SK-N-SH (cell line): ENCODE results near the gene BRCA2. TPM values are rescaled to one million over a fixed set of nuclear protein-coding genes. Genes with fewer than 3 reads are reported as not detected.

Source experiments
- CTCF ChIA-PET: fragments of 300-600, 350-600 bp; formaldehyde crosslinking; extraction: SDS; loops from one replicate; lab custom pipeline; 2021; lab: Yijun Ruan, JAX
- POLR2A ChIA-PET: fragments of 350-600 bp; sonication (Branson Sonifier 250); formaldehyde crosslinking; extraction: SDS; loops from one replicate; lab custom pipeline; 2020; ENCODE audit warnings: antibody characterized with exemption, inconsistent platforms; lab: Yijun Ruan, JAX
- DNase-seq: peaks from one replicate; pipeline ENCODE4 v3.0.0; 2012
- H2AFZ ChIP-seq: fragments of 200-600 bp; sonication (generic); 2 replicates; pipeline ENCODE4 v1.8.1; 2016; ENCODE audit warnings: antibody characterized with exemption, mild to moderate bottlenecking, low read depth
- H3F3A ChIP-seq: fragments of 200-600 bp; sonication (generic); replicated peaks from 2 replicates; pipeline ENCODE3; 2016; ENCODE audit warnings: antibody characterized with exemption, mild to moderate bottlenecking; ENCODE audit not compliant: insufficient read depth
- H3K27ac ChIP-seq, 2 experiments: fragments of 200-500 bp in 1 of 2; fragments of 200-600 bp in 1 of 2; sonication (Bioruptor generic) in 1 of 2; sonication (generic), shearing (Covaris generic) in 1 of 2; 2 replicates each; pipeline versions ENCODE4 v1.5.1 to v1.6.1; 2014 to 2016; ENCODE audit warnings: low read depth in 2 of 2, inconsistent platforms in 1 of 2, low read length in 1 of 2, mild to moderate bottlenecking in 1 of 2, mixed read lengths in 1 of 2
- H3K27me3 ChIP-seq: fragments of 200-600 bp; sonication (generic), shearing (Covaris generic); 2 replicates; pipeline ENCODE4 v1.6.1; 2016; ENCODE audit warnings: mixed run types; ENCODE audit not compliant: insufficient read depth
- H3K36me3 ChIP-seq, 2 experiments: fragments of 200-500 bp in 1 of 2; fragments of 200-600 bp in 1 of 2; sonication (Bioruptor generic) in 1 of 2; sonication (generic) in 1 of 2; replicated peaks in 1 of 2; 2 replicates each; pipeline versions ENCODE3 to v1.5.1; 2014 to 2016; ENCODE audit warnings: low read length in 1 of 2, mild to moderate bottlenecking in 1 of 2; ENCODE audit not compliant: insufficient read depth in 2 of 2, control insufficient read depth in 1 of 2
- H3K4me1 ChIP-seq, 2 experiments: fragments of 200-500 bp in 1 of 2; fragments of 200-600 bp in 1 of 2; sonication (Bioruptor generic) in 1 of 2; sonication (generic), shearing (Covaris generic) in 1 of 2; 2 replicates each; pipeline versions ENCODE4 v1.5.1 to v1.6.1; 2014 to 2016; ENCODE audit warnings: low read depth in 1 of 2, low read length in 1 of 2, mixed run types in 1 of 2; ENCODE audit not compliant: insufficient read depth in 2 of 2, control insufficient read depth in 1 of 2
- H3K4me2 ChIP-seq: fragments of 200-600 bp; sonication (generic), shearing (Covaris generic); 2 replicates; pipeline ENCODE4 v1.6.1; 2017; ENCODE audit warnings: mixed run types
- H3K4me3 ChIP-seq, 2 experiments: fragments of 200-500 bp in 1 of 2; fragments of 200-600 bp in 1 of 2; sonication (Bioruptor generic) in 1 of 2; sonication (generic), shearing (Covaris generic) in 1 of 2; 2 replicates each; pipeline versions ENCODE4 v1.5.1 to v1.8.1; 2014 to 2016; ENCODE audit warnings: low read depth in 2 of 2, inconsistent platforms in 1 of 2, low read length in 1 of 2, mild to moderate bottlenecking in 1 of 2, mixed read lengths in 1 of 2, moderate library complexity in 1 of 2
- H3K79me2 ChIP-seq: fragments of 200-600 bp; sonication (generic); 2 replicates; pipeline ENCODE4 v1.8.1; 2017; ENCODE audit warnings: mild to moderate bottlenecking; ENCODE audit not compliant: insufficient read depth
- H3K9ac ChIP-seq: fragments of 200-600 bp; sonication (generic); 2 replicates; pipeline ENCODE4 v1.6.1; 2017; ENCODE audit warnings: mixed run types
- H3K9me2 ChIP-seq: fragments of 200-600 bp; sonication (generic); 2 replicates; pipeline ENCODE4 v1.6.1; 2017; ENCODE audit warnings: mixed run types
- H3K9me3 ChIP-seq: fragments of 200-600 bp; sonication (generic); 2 replicates; pipeline ENCODE4 v1.6.1; 2017; ENCODE audit warnings: mixed run types, mild to moderate bottlenecking, moderate library complexity
- H4K20me1 ChIP-seq: fragments of 200-600 bp; sonication (generic); 2 replicates; pipeline ENCODE4 v1.6.1; 2017; ENCODE audit warnings: mild to moderate bottlenecking, mixed run types; ENCODE audit not compliant: insufficient read depth
- CHD2 ChIP-seq: fragments of 150-350 bp; IDR thresholded peaks from 2 replicates; pipeline ENCODE4 v1.6.1; 2018; ENCODE audit warnings: low read length; ENCODE audit not compliant: partially characterized antibody
- EP300 ChIP-seq, 2 experiments: IDR thresholded peaks; 2 replicates each; pipeline versions ENCODE4 v1.4.0 to v1.6.1; 2012; ENCODE audit warnings: borderline replicate concordance in 1 of 2, low read depth in 1 of 2, low read length in 1 of 2
- EZH2phosphoT487 ChIP-seq: fragments of 200-600 bp; sonication (generic); IDR thresholded peaks from 2 replicates; pipeline ENCODE4 v1.6.1; 2017; ENCODE audit warnings: low read depth, mixed run types, mild to moderate bottlenecking, antibody characterized with exemption, moderate library complexity, borderline replicate concordance
- FOSL2 ChIP-seq: IDR thresholded peaks from 2 replicates; pipeline ENCODE4 v1.4.0; 2012; ENCODE audit warnings: low read depth, mild to moderate bottlenecking, moderate library complexity, borderline replicate concordance
- FOXM1 ChIP-seq: IDR thresholded peaks from 2 replicates; pipeline ENCODE4 v1.4.0; 2012; ENCODE audit warnings: low read depth, mild to moderate bottlenecking
- GATA2 ChIP-seq: sonication (generic); formaldehyde crosslinking; IDR thresholded peaks from 2 replicates; pipeline ENCODE4 v1.5.0; 2020; ENCODE audit warnings: mild to moderate bottlenecking, missing genetic modification reagents
- MEF2A ChIP-seq: IDR thresholded peaks from 2 replicates; pipeline ENCODE4 v1.4.0; 2012; ENCODE audit warnings: low read depth, borderline replicate concordance
- NRF1 ChIP-seq: IDR thresholded peaks from 2 replicates; pipeline ENCODE4 v1.6.1; 2012; ENCODE audit warnings: low read depth, mild to moderate bottlenecking, low read length
- POLR2AphosphoS5 ChIP-seq: IDR thresholded peaks from 2 replicates; pipeline ENCODE4 v1.6.1; 2012; ENCODE audit warnings: low read depth, low read length
- RAD21 ChIP-seq: IDR thresholded peaks from 2 replicates; pipeline ENCODE4 v1.6.1; 2012; ENCODE audit warnings: mild to moderate bottlenecking, low read length
- RCOR1 ChIP-seq: fragments of 150-350 bp; IDR thresholded peaks from 2 replicates; pipeline ENCODE4 v1.6.1; 2017; ENCODE audit warnings: antibody characterized with exemption, low read length
- RFX5 ChIP-seq: IDR thresholded peaks from 2 replicates; pipeline ENCODE4 v1.6.1; 2012; ENCODE audit warnings: mild to moderate bottlenecking, improper control_type of control experiment, low read length
- SMC3 ChIP-seq: IDR thresholded peaks from 2 replicates; pipeline ENCODE4 v1.6.1; 2012; ENCODE audit warnings: low read depth, low read length, improper control_type of control experiment
- TAF1 ChIP-seq: IDR thresholded peaks from 2 replicates; pipeline ENCODE4 v1.6.1; 2012; ENCODE audit warnings: low read depth, mild to moderate bottlenecking, low read length, moderate library complexity, borderline replicate concordance
- TEAD4 ChIP-seq: IDR thresholded peaks from 2 replicates; pipeline ENCODE4 v1.4.0; 2012; ENCODE audit warnings: mild to moderate bottlenecking, borderline replicate concordance; ENCODE audit not compliant: insufficient read depth
- YY1 ChIP-seq: IDR thresholded peaks from 2 replicates; pipeline ENCODE4 v1.4.0; 2012; ENCODE audit warnings: low read depth, mild to moderate bottlenecking
- WGBS: methylation state at CpG from one replicate; pipeline ENCODE4 v1.1.6; 2017; ENCODE audit warnings: low lambda C conversion rate; 5-methylcytosine and 5-hydroxymethylcytosine counted together
- polyA plus RNA-seq, 3 experiments: library from polyadenylated mRNA; depleted of rRNA; stranded (reverse); fragments of >200 nt; gene quantifications; 2 replicates each; pipeline ENCODE4 v1.2.3, GENCODE V29; 2012
- TF ChIP-seq, protein P1 (sequence below): fragments of 200-600 bp; sonication (generic); IDR thresholded peaks from 2 replicates; pipeline ENCODE4 v1.6.1; 2017; ENCODE audit warnings: antibody characterized with exemption, mild to moderate bottlenecking, moderate library complexity
- TF ChIP-seq, protein P2 (sequence below): IDR thresholded peaks from 2 replicates; pipeline ENCODE4; 2012
- TF ChIP-seq, protein P3 (sequence below): IDR thresholded peaks from 2 replicates; pipeline ENCODE4 v1.6.1; 2012; ENCODE audit warnings: mild to moderate bottlenecking, low read depth, low read length, moderate library complexity

Gene BRCA2
- polyA plus RNA-seq, 1 of the 3 experiments (the other 2 are of a cell fraction), result 1.6 TPM

DNA sequence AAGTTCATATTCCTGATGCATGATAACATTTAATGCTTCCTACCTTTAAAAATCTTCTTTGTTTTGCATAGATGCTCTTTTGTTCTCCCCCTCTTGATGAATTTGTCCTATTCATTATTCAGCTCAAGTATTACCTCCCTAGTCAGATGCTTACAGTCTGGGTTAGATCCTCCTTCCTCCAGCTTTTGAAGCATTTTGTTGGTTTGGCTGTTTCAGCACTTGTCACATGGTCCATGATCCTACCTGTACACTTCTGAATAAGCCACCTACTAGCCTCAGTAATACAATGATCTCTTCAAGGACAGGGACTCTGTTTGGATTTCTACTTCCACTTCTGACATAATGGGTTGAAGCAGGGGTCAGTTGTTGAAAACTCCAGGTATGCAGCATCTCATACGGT is 75.2 kb downstream of the BRCA2 start:
- POLR2A ChIA-PET, result no interaction called here
- Histone ChIP-seq H3K9me3 (no peaks in the 10 kb centered on the region), H3K27ac (no peak overlapping the region), H4K20me1 (no peaks in the 10 kb centered on the region), H3K36me3 (peaks cover 10 to 15% of the 10 kb centered on the region in 2 experiments), H3K4me1 (peaks cover 0 to 4% of the 10 kb centered on the region in 2 experiments; a peak in 1 of 4 replicates), H3F3A (no peaks in the 10 kb centered on the region), H3K27me3 (no peaks in the 10 kb centered on the region), H3K4me2 (no peak overlapping the region), H2AFZ (no peak overlapping the region), H3K79me2 (no peaks in the 10 kb centered on the region), H3K4me3 (no peak overlapping the region), H3K9ac (no peak overlapping the region), H3K9me2 (no peaks in the 10 kb centered on the region)
- 100% methylated on average over 1 of the region's 1 CpG for WGBS
- no peak for DNase-seq
- CTCF ChIA-PET, result interaction anchor here (0.9 to 1.3 kb wide), 2 partner anchors 11 kb away, joined by 3 to 4 read pairs; no protein-coding TSS in a partner anchor
- TF ChIP-seq POLR2AphosphoS5 (no peak), GATA2 (CRISPR knock-in tag) (no peak), EZH2phosphoT487 (no peak), RAD21 (no peak), YY1 (no peak), CHD2 (no peak), EP300 (IDR thresholded peaks at IDR 0.05; ENCODE audit: borderline replicate concordance in 1 of 2, low read depth in 1 of 2, low read length in 1 of 2) (no peak), NRF1 (no peak), RFX5 (no peak), RCOR1 (no peak)
- TF ChIP-seq, protein P1, sequence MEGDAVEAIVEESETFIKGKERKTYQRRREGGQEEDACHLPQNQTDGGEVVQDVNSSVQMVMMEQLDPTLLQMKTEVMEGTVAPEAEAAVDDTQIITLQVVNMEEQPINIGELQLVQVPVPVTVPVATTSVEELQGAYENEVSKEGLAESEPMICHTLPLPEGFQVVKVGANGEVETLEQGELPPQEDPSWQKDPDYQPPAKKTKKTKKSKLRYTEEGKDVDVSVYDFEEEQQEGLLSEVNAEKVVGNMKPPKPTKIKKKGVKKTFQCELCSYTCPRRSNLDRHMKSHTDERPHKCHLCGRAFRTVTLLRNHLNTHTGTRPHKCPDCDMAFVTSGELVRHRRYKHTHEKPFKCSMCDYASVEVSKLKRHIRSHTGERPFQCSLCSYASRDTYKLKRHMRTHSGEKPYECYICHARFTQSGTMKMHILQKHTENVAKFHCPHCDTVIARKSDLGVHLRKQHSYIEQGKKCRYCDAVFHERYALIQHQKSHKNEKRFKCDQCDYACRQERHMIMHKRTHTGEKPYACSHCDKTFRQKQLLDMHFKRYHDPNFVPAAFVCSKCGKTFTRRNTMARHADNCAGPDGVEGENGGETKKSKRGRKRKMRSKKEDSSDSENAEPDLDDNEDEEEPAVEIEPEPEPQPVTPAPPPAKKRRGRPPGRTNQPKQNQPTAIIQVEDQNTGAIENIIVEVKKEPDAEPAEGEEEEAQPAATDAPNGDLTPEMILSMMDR, result no peak

DNA sequence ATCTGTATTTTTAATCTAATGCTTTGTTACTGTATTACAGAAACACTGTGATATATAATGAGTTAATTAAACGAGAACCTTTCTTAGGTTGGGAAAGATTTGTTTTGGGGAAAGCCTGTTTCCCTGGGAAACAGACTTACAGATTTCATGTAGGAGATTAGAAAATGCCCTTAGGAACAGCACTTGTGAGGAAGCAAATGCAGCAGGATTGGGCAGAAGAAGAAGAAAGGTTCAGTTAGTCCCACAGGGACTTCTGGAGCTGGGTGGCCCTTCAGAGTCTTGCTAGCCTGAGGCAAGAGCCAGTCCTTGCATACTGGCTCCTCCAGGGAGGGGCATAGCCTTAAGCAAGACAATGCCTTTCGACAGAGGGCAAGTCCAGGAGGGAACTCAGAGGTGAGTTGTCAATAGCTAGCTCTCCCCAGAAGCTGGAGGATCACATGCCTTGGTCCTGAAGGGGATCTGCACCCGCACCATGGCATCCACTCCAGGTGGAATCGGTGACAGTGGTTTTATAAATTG is 75.9 kb downstream of the BRCA2 start:
- H3K27me3 ChIP-seq, result no peaks in the 10 kb centered on the region
- POLR2A ChIA-PET, result no interaction called here
- H4K20me1 ChIP-seq, result no peaks in the 10 kb centered on the region
- no peak overlapping the region for H3K4me2 ChIP-seq
- H3K9ac ChIP-seq, result no peak overlapping the region
- peaks cover 0 to 4% of the 10 kb centered on the region in 2 experiments; a peak in 1 of 4 replicates for H3K4me1 ChIP-seq
- H3K4me3 ChIP-seq, result no peak overlapping the region
- no peaks in the 10 kb centered on the region for H3K9me2 ChIP-seq
- no peaks in the 10 kb centered on the region for H3F3A ChIP-seq
- 96% methylated on average over 4 of the region's 4 CpGs for WGBS
- H3K9me3 ChIP-seq, result no peaks in the 10 kb centered on the region
- no peaks in the 10 kb centered on the region for H3K79me2 ChIP-seq
- no peak for DNase-seq
- no peak overlapping the region for H2AFZ ChIP-seq
- CTCF ChIA-PET, result interaction anchor here (0.9 to 1.3 kb wide), 3 partner anchors 10 to 190 kb away, joined by 3 to 4 read pairs (median 3); no protein-coding TSS in a partner anchor
- peaks cover 10 to 16% of the 10 kb centered on the region in 2 experiments for H3K36me3 ChIP-seq
- H3K27ac ChIP-seq, result no peak overlapping the region
- TF ChIP-seq TAF1 (no peak), SMC3 (no peak), FOXM1 (no peak), CHD2 (no peak), TEAD4 (no peak), FOSL2 (no peak), YY1 (no peak), GATA2 (CRISPR knock-in tag) (no peak), MEF2A (no peak)
- TF ChIP-seq, protein P1, result no peak
- TF ChIP-seq, protein P2, sequence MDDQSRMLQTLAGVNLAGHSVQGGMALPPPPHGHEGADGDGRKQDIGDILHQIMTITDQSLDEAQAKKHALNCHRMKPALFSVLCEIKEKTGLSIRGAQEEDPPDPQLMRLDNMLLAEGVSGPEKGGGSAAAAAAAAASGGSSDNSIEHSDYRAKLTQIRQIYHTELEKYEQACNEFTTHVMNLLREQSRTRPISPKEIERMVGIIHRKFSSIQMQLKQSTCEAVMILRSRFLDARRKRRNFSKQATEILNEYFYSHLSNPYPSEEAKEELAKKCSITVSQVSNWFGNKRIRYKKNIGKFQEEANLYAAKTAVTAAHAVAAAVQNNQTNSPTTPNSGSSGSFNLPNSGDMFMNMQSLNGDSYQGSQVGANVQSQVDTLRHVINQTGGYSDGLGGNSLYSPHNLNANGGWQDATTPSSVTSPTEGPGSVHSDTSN, result no peak
- TF ChIP-seq, protein P3, sequence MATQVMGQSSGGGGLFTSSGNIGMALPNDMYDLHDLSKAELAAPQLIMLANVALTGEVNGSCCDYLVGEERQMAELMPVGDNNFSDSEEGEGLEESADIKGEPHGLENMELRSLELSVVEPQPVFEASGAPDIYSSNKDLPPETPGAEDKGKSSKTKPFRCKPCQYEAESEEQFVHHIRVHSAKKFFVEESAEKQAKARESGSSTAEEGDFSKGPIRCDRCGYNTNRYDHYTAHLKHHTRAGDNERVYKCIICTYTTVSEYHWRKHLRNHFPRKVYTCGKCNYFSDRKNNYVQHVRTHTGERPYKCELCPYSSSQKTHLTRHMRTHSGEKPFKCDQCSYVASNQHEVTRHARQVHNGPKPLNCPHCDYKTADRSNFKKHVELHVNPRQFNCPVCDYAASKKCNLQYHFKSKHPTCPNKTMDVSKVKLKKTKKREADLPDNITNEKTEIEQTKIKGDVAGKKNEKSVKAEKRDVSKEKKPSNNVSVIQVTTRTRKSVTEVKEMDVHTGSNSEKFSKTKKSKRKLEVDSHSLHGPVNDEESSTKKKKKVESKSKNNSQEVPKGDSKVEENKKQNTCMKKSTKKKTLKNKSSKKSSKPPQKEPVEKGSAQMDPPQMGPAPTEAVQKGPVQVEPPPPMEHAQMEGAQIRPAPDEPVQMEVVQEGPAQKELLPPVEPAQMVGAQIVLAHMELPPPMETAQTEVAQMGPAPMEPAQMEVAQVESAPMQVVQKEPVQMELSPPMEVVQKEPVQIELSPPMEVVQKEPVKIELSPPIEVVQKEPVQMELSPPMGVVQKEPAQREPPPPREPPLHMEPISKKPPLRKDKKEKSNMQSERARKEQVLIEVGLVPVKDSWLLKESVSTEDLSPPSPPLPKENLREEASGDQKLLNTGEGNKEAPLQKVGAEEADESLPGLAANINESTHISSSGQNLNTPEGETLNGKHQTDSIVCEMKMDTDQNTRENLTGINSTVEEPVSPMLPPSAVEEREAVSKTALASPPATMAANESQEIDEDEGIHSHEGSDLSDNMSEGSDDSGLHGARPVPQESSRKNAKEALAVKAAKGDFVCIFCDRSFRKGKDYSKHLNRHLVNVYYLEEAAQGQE, result no peak
